Small intestine (tissue), 7 donors: ENCODE data around the gene ACTN1. TPM values are rescaled to one million over a fixed set of nuclear protein-coding genes. Genes with fewer than 3 reads are reported as not detected.
"Not testable (repeated sequence)": the region's sequence is repeated elsewhere in the genome, so short reads cannot be mapped to it uniquely, and the experiment has no call there.

ENCODE experiments used
- DNase-seq, 2 donors: peaks; one replicate each; pipeline versions ENCODE4 v3.0.0 to v3.0.0-alpha.2; 2013
- FAIRE-seq: peaks from 2 replicates; lab custom pipeline; 2012; peaks lifted over from hg19 to GRCh38; lab: Jason Lieb, UNC
- H3K27ac ChIP-seq, 3 donors: one replicate each; pipeline ENCODE4 v1.5.1; 2013; ENCODE audit warnings: low read length in 2 of 3, mild to moderate bottlenecking in 2 of 3, control low read depth in 1 of 3, inconsistent platforms in 1 of 3, low read depth in 1 of 3, moderate library complexity in 1 of 3
- H3K27me3 ChIP-seq, 3 donors: one replicate each; pipeline ENCODE4 v1.6.1; 2013; ENCODE audit warnings: low read length in 3 of 3, inconsistent platforms in 1 of 3; ENCODE audit not compliant: control insufficient read depth in 3 of 3, insufficient read depth in 3 of 3
- H3K36me3 ChIP-seq, 3 donors: one replicate each; pipeline ENCODE4 v1.6.1; 2013; ENCODE audit warnings: low read length in 3 of 3, inconsistent platforms in 1 of 3, low read depth in 1 of 3, mild to moderate bottlenecking in 1 of 3, moderate library complexity in 1 of 3; ENCODE audit not compliant: control insufficient read depth in 3 of 3, insufficient read depth in 2 of 3
- H3K4me1 ChIP-seq, 3 donors: one replicate each; pipeline ENCODE4 v1.6.1; 2013; ENCODE audit warnings: low read length in 2 of 3, inconsistent platforms in 1 of 3, low read depth in 1 of 3, mild to moderate bottlenecking in 1 of 3, moderate library complexity in 1 of 3; ENCODE audit not compliant: control insufficient read depth in 3 of 3, insufficient read depth in 2 of 3
- H3K4me3 ChIP-seq, 3 donors: one replicate each; pipeline ENCODE4 v1.5.1; 2013; ENCODE audit warnings: low read length in 3 of 3, control low read depth in 1 of 3, inconsistent platforms in 1 of 3, low read depth in 1 of 3, mild to moderate bottlenecking in 1 of 3, moderate library complexity in 1 of 3
- H3K9me3 ChIP-seq, 2 donors: one replicate each; pipeline ENCODE4 v1.6.1; 2013; ENCODE audit warnings: low read depth in 1 of 2, low read length in 1 of 2; ENCODE audit not compliant: control insufficient read depth in 2 of 2, insufficient read depth in 1 of 2
- WGBS, 3 donors: extraction: QIAGEN DNeasy Blood & Tissue Kit; methylation state at CpG; one replicate each; pipeline ENCODE4 v1.1.7; 2013; 5-methylcytosine and 5-hydroxymethylcytosine counted together
- polyA plus RNA-seq, 4 donors: library from polyadenylated mRNA; stranded (reverse) in 3 of 4; unstranded in 1 of 4; fragments of 200-250 nt in 3 of 4; fragments of 120-200 nt in 1 of 4; gene quantifications; one replicate each; pipeline versions ENCODE4 v1.2.1 to v1.2.3, GENCODE V29; 2013
- donor health status: healthy with polysubstance abuse.
- donor health status: control.
- donor health status: control.
- donor health status: Bipolar disorder and iron deficiency.
- donor health status: healthy.

Gene ACTN1
- polyA plus RNA-seq, 4 donors = 6.7 to 67.7 (median 33.1) TPM

DNA sequence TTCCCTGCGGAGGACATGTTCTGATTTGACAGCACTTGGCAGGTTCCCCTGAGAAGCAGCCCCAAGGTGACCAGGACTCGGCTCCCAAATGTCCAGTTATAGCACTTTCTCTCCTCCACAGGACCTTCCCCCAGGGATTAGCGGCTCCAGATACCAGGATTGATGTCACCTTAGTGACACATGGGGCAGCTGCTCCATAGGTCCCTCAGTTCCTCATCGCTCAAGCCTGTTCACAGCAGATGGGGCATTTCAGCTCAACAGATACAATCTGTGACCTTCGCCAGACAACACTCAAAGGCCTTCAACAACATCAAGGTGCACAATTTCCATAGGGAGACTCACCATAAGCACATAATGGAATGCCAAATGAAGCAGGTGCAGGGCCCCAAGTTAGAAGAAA is 118.3 kb downstream of the ACTN1 start:
- H3K27ac ChIP-seq = no peak overlapping the region
- H3K4me1 ChIP-seq = peaks cover 0 to 13% (median 0%) of the 10 kb centered on the region in 3 donors
- WGBS, 3 donors = 92 to 97% (median 93%) methylated on average over 4 to 5 of the region's 5 CpGs
- FAIRE-seq (no peak), DNase-seq (no peak)
- no peaks in the 10 kb centered on the region for H3K27me3 ChIP-seq
- no peak overlapping the region for H3K4me3 ChIP-seq
- H3K36me3 ChIP-seq = peaks cover 0 to 2% (median 2%) of the 10 kb centered on the region in 3 donors
- H3K9me3 ChIP-seq = peaks cover 3 to 14% of the 10 kb centered on the region in 2 donors

DNA sequence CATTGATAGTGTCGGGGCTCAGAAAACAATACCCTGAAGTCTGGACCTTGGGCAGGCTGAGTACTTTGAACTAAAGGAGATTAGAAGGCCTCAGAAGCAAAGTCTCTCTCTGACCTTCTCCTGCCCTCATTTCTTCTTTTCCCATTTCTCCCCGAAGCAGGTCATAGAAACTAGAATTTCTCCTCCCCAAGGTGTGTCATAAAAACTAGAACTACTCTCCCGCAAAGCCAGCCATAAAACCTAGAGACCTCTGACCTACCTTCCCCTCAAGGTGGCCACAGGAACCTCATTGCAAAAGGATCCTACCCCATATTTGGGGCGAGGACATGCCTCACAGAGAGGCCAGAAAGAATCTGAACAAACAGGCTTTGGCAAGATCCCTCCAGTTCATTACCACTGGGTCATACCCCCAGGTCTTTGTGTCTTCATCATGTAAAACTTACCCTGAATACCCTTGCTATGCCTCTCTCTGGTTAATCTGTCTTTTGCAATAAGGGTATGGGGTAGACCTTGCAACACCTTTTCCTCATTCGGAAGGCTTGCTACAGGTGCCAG is 121.5 kb downstream of the ACTN1 start:
- no peaks in the 10 kb centered on the region for H3K27me3 ChIP-seq
- peak; percentile 25 to 51 for DNase-seq
- no peak for FAIRE-seq
- no peak overlapping the region for H3K4me3 ChIP-seq
- H3K4me1 ChIP-seq = peaks cover 0 to 13% (median 0%) of the 10 kb centered on the region in 3 donors
- H3K36me3 ChIP-seq = no peaks in the 10 kb centered on the region
- peak overlapping the region in 1 of 3 donors; percentile 29 for H3K27ac ChIP-seq
- 43 to 76% (median 56%) methylated on average over 5 of the region's 5 CpGs for WGBS, 3 donors
- peaks cover 0 to 3% of the 10 kb centered on the region in 2 donors for H3K9me3 ChIP-seq

- Histone ChIP-seq H3K27me3 (no peaks in the 10 kb centered on the region), H3K27ac (no peak overlapping the region), H3K4me1 (peaks cover 0 to 13% (median 0%) of the 10 kb centered on the region in 3 donors), H3K9me3 (peaks cover 0 to 8% of the 10 kb centered on the region in 2 donors), H3K4me3 (no peak overlapping the region), H3K36me3 (no peaks in the 10 kb centered on the region)
- DNase-seq = no peak
- FAIRE-seq = no peak
- 85 to 94% (median 90%) methylated on average over 6 of the region's 6 CpGs for WGBS, 3 donors
Measured at GRCh38 chr14:68856572-68856971, 122.5 kb downstream of the ACTN1 start.

GRCh38 chr14:68854421-68854820 is 124.7 kb downstream of the ACTN1 start:
- DNase-seq = no peak
- no peak for FAIRE-seq
- 74 to 87% (median 79%) methylated on average over 7 of the region's 7 CpGs for WGBS, 3 donors
- peaks cover 0 to 13% (median 0%) of the 10 kb centered on the region in 3 donors for H3K4me1 ChIP-seq
- H3K9me3 ChIP-seq = peaks cover 0 to 8% of the 10 kb centered on the region in 2 donors
- no peak overlapping the region for H3K4me3 ChIP-seq
- H3K27me3 ChIP-seq = no peaks in the 10 kb centered on the region
- no peak overlapping the region for H3K27ac ChIP-seq
- H3K36me3 ChIP-seq = no peaks in the 10 kb centered on the region

GRCh38 chr14:68853749-68854148 is 125.4 kb downstream of the ACTN1 start:
- no peak for FAIRE-seq
- Histone ChIP-seq H3K4me1 (peaks cover 0 to 13% (median 0%) of the 10 kb centered on the region in 3 donors), H3K4me3 (no peak overlapping the region), H3K36me3 (no peaks in the 10 kb centered on the region), H3K9me3 (peaks cover 0 to 8% of the 10 kb centered on the region in 2 donors), H3K27me3 (no peaks in the 10 kb centered on the region), H3K27ac (no peak overlapping the region)
- DNase-seq = no peak
- 77 to 85% (median 80%) methylated on average over 6 of the region's 6 CpGs for whole genome bisulfite sequencing, 3 donors

DNA sequence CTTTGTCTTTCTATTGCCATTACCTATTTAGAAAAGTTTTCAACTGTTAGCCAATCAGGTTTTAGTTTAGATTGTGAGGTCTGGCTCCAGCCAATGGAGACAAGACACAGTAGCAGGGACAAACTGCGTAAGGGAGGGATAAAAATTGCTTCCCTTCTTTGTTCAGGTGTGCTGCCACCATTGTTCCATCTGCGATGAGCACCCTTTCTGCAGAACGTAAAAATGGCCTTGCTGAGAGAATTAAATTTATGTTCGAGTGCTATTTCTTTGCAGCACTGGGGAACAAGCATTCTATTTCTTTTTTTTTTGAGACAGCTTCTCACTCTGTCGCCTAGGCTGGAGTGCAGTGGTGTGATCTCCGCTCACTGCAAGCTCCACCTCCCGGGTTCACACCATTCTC is 126.6 kb downstream of the ACTN1 start:
- not testable (repeated sequence) for H3K4me1 ChIP-seq
- WGBS, 3 donors = 95 to 98% (median 95%) methylated on average over 7 of the region's 7 CpGs

DNA sequence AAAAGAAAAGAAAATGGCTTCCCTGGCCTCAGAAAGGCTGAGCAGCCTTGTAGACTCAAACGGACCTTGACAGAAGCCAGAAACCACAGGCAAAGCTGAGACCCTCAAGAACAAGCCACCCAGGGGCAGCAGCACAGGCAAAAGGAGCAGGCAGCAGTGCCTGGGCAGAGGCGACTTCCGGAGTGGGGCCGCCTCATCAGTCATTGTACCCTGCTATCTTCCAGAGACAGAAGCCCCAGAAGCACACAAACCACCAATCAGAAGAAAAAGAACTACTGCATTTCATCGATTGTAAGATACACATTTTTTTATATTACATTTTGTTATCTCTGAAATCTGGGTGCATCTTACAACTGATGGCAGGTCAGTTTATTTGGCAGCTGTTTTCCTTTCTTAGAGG is 128.0 kb downstream of the ACTN1 start:
- WGBS, 3 donors = 73 to 90% (median 82%) methylated on average over 5 of the region's 5 CpGs
- DNase-seq (no peak), FAIRE-seq (no peak)
- Histone ChIP-seq H3K27me3 (no peaks in the 10 kb centered on the region), H3K4me3 (no peak overlapping the region), H3K36me3 (no peaks in the 10 kb centered on the region), H3K27ac (no peak overlapping the region), H3K4me1 (no peaks in the 10 kb centered on the region), H3K9me3 (peaks cover 0 to 8% of the 10 kb centered on the region in 2 donors)

More for the DNA sequence above, 126.6 kb downstream of the ACTN1 start:
- FAIRE-seq, H3K4me3 ChIP-seq, DNase-seq, H3K27me3 ChIP-seq, H3K27ac ChIP-seq, H3K36me3 ChIP-seq, H3K9me3 ChIP-seq: not testable (repeated sequence)

- no peak overlapping the region for H3K27ac ChIP-seq
- WGBS, 3 donors = 91% methylated on average over 3 of the region's 3 CpGs
- no peaks in the 10 kb centered on the region for H3K36me3 ChIP-seq
- FAIRE-seq (no peak), DNase-seq (no peak)
- H3K4me3 ChIP-seq = no peak overlapping the region
- no peaks in the 10 kb centered on the region for H3K27me3 ChIP-seq
- peaks cover 0 to 8% of the 10 kb centered on the region in 2 donors for H3K9me3 ChIP-seq
- no peaks in the 10 kb centered on the region for H3K4me1 ChIP-seq
Measured at GRCh38 chr14:68849416-68849815, 129.7 kb downstream of the ACTN1 start.

DNA sequence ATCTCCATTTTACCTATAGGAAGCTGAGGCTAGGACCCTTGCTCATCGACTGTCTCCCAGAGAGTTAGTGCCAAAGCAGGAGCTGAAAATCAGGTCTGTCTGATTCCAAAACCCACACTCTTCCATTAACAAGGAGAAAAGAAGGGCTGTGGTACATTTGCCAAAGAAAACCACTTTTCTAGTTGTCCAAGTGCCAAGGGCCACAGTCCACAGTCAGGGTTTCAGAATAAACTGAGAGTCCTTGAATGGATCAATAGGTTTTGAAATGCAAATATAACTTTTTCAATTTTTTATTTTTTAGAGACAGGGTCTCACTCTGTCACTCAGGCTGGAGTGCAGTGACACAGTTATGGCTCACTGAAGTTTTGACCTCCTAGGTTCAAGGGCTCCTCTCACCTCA is 130.8 kb downstream of the ACTN1 start:
- no peaks in the 10 kb centered on the region for H3K36me3 ChIP-seq
- DNase-seq = no peak
- no peak overlapping the region for H3K4me3 ChIP-seq
- FAIRE-seq = no peak
- H3K4me1 ChIP-seq = peaks cover 0 to 6% (median 4%) of the 10 kb centered on the region in 3 donors
- 85 to 91% (median 89%) methylated on average over 1 of the region's 1 CpG for whole genome bisulfite sequencing, 3 donors
- peaks cover 0 to 8% of the 10 kb centered on the region in 2 donors for H3K9me3 ChIP-seq
- no peaks in the 10 kb centered on the region for H3K27me3 ChIP-seq
- H3K27ac ChIP-seq = no peak overlapping the region
